ENCODE data around the gene CFAP119. TPM values are rescaled to one million over a fixed set of nuclear protein-coding genes. Genes with fewer than 3 reads are reported as not detected.

Gene CFAP119
- total and polyA plus RNA-seq, 2 donors (not counting 3 experiments of a cell fraction or from before 2014, with no cell fraction given) = 6.5 to 9.5 TPM

- BruUV-seq (replicated peaks) = no TSS peak
- TF ChIP-seq POLR2AphosphoS5 (IDR thresholded peaks at IDR 0.05; ENCODE audit: insufficient read depth, low read depth, low read length) (no peak), CTCF (IDR thresholded peaks at IDR 0.05; ENCODE audit: extremely low read depth in 1 of 2, insufficient read depth in 1 of 2, low read depth in 1 of 2, low read length in 2 of 2) (no peak), POLR2A (IDR thresholded peaks at IDR 0.05; ENCODE audit: low read depth, low read length) (no peak), EZH2 (IDR thresholded peaks at IDR 0.05; ENCODE audit: borderline replicate concordance, low read depth, low read length, severe bottlenecking) (no peak), MYC (IDR thresholded peaks at IDR 0.05; ENCODE audit: low read depth, low read length) (no peak), MAX (IDR thresholded peaks at IDR 0.05; ENCODE audit: insufficient read depth, insufficient read length) (no peak), FOS (IDR thresholded peaks at IDR 0.05; ENCODE audit: borderline replicate concordance, insufficient read depth, low read length) (no peak), GATA2 (IDR thresholded peaks at IDR 0.05; ENCODE audit: insufficient read depth, insufficient read length, low read depth, low read length) (no peak), JUN (IDR thresholded peaks at IDR 0.05; ENCODE audit: borderline replicate concordance, insufficient read depth, insufficient read length, low read depth) (no peak)
- POLR2A ChIA-PET = interaction anchor here (0.5 kb wide), 1 partner anchor 714 kb away, joined by 3 read pairs; no protein-coding TSS in a partner anchor
- Histone ChIP-seq H3K36me3 (ENCODE audit: control insufficient read depth in 2 of 2, extremely low read depth in 1 of 2, insufficient read depth in 2 of 2, low read length in 2 of 2) (peaks cover 0 to 14% of the 10 kb centered on the region in 2 experiments), H3K4me3 (replicated peaks in 1 of 3; ENCODE audit: insufficient read depth in 1 of 3, low read depth in 1 of 3, low read length in 3 of 3) (no peak overlapping the region), H3K4me2 (ENCODE audit: insufficient read depth, low read length) (no peak overlapping the region), H2AFZ (ENCODE audit: low read depth, low read length) (no peak overlapping the region), H3K9me1 (replicated peaks; ENCODE audit: control insufficient read depth, extremely low read depth, insufficient read depth, low read length) (no peaks in the 10 kb centered on the region), H3K9me3 (replicated peaks; ENCODE audit: control insufficient read depth, insufficient read depth, low read length) (no peaks in the 10 kb centered on the region), H3K27ac (ENCODE audit: insufficient read depth, low read depth, low read length) (no peak overlapping the region), H3K9ac (replicated peaks; ENCODE audit: extremely low read depth, insufficient read depth, low read length) (no peak overlapping the region), H3K79me2 (ENCODE audit: control insufficient read depth, insufficient read depth, low read length) (peaks cover 16% of the 10 kb centered on the region), H4K20me1 (replicated peaks; ENCODE audit: control insufficient read depth, extremely low read depth, insufficient read depth, low read length) (no peaks in the 10 kb centered on the region), H3K27me3 (ENCODE audit: control insufficient read depth in 2 of 2, insufficient read depth in 2 of 2, low read length in 2 of 2) (no peaks in the 10 kb centered on the region), H3K4me1 (ENCODE audit: control insufficient read depth, extremely low read depth, insufficient read depth, low read length) (peaks cover 15% of the 10 kb centered on the region)
- FAIRE-seq (no peak), DNase-seq (ENCODE audit: low read depth, low spot score) (no peak)
- dilution Hi-C loops (cut with MboI; ENCODE audit: extremely low pct_ligation_motif_present, low sequenced_read_pairs) = no loop called here
- intact Hi-C loops (cut with micrococcal nuclease) = no loop called here
- CTCF ChIA-PET = interaction anchor here (1.3 kb wide), 1 partner anchor 12 kb away, joined by 4 read pairs; no protein-coding TSS in a partner anchor
These were observed 2.8 kb downstream of the CFAP119 start for GRCh38 chr16:30758988-30759491.

All from endothelial cell of umbilical vein (primary cell).